22Rv1 (cell line): ENCODE measurements around the gene ALG2.

Experiments used
- ZFX ChIP-seq: fragments of 450-650 bp; IDR thresholded peaks from 2 replicates; pipeline ENCODE4 v1.6.1; 2017; ENCODE audit warnings: antibody characterized with exemption, borderline replicate concordance
- TF ChIP-seq, protein P1 (sequence below): fragments of 450-650 bp; IDR thresholded peaks from 2 replicates; pipeline ENCODE4 v1.5.1; 2017; ENCODE audit warnings: mild to moderate bottlenecking

DNA sequence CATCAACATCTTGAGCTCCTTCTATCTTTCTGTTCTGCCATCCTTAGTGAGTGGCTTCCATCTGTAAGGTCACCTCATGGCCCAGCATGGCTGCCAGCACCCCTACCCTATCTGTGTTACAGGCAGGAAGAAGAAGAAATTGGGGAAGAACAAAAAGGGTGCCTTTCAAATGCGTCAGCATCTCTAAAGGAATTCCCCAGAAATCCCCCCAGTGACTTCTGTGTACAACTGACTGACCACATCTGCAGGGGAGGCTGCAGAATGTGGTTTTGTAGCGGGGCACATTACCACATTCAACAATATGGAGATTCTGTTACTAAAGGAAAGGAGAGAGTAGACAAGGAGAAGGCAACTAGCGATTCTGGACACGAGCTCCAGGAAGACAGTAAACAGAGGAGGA, 40.1 kb downstream of the ALG2 start:
- TF ChIP-seq, protein P1, sequence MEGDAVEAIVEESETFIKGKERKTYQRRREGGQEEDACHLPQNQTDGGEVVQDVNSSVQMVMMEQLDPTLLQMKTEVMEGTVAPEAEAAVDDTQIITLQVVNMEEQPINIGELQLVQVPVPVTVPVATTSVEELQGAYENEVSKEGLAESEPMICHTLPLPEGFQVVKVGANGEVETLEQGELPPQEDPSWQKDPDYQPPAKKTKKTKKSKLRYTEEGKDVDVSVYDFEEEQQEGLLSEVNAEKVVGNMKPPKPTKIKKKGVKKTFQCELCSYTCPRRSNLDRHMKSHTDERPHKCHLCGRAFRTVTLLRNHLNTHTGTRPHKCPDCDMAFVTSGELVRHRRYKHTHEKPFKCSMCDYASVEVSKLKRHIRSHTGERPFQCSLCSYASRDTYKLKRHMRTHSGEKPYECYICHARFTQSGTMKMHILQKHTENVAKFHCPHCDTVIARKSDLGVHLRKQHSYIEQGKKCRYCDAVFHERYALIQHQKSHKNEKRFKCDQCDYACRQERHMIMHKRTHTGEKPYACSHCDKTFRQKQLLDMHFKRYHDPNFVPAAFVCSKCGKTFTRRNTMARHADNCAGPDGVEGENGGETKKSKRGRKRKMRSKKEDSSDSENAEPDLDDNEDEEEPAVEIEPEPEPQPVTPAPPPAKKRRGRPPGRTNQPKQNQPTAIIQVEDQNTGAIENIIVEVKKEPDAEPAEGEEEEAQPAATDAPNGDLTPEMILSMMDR: no peak
- TF ChIP-seq ZFX: no peak
